Neural progenitor cell (in vitro differentiated cells): Measurements from ENCODE around the gene CAMKK1. TPM values are rescaled to one million over a fixed set of nuclear protein-coding genes. Genes with fewer than 3 reads are reported as not detected.

Experiments used
- DNase-seq: peaks from one replicate; pipeline ENCODE4 v3.0.0-alpha.2; 2016; ENCODE audit warnings: low spot score
- H2AFZ ChIP-seq: fragments of 200-600 bp; sonication (generic); replicated peaks from 2 replicates; pipeline ENCODE4 v1.6.1; 2016; ENCODE audit warnings: antibody characterized with exemption
- H3F3A ChIP-seq: fragments of 200-600 bp; sonication (generic); 2 replicates; pipeline ENCODE4 v1.6.1; 2016; ENCODE audit warnings: antibody characterized with exemption, low read depth
- H3K27ac ChIP-seq: fragments of 200-600 bp; sonication (generic); 2 replicates; pipeline ENCODE4 v1.5.1; 2016; ENCODE audit warnings: mild to moderate bottlenecking
- H3K27me3 ChIP-seq: fragments of 200-600 bp; sonication (generic); 2 replicates; pipeline ENCODE4 v1.6.1; 2016; ENCODE audit warnings: mild to moderate bottlenecking, moderate library complexity
- H3K36me3 ChIP-seq: fragments of 200-600 bp; sonication (generic); 2 replicates; pipeline ENCODE4 v1.5.1; 2016
- H3K4me1 ChIP-seq: fragments of 200-600 bp; sonication (generic); 2 replicates; pipeline ENCODE4 v1.6.1; 2016; ENCODE audit warnings: mixed run types
- H3K4me2 ChIP-seq: fragments of 200-600 bp; sonication (generic); 2 replicates; pipeline ENCODE4 v1.6.1; 2016
- H3K4me3 ChIP-seq: fragments of 200-600 bp; sonication (generic); 2 replicates; pipeline ENCODE4 v1.5.1; 2016
- H3K79me2 ChIP-seq: fragments of 200-600 bp; sonication (generic); 2 replicates; pipeline ENCODE4 v1.6.1; 2016; ENCODE audit warnings: low read depth
- H3K9ac ChIP-seq: fragments of 200-600 bp; sonication (generic); 2 replicates; pipeline ENCODE4 v1.6.1; 2016
- H3K9me3 ChIP-seq: fragments of 200-600 bp; sonication (generic); 2 replicates; pipeline ENCODE4 v1.5.1; 2016; ENCODE audit warnings: low read depth
- H4K20me1 ChIP-seq: fragments of 200-600 bp; sonication (generic); 2 replicates; pipeline ENCODE4 v1.6.1; 2016; ENCODE audit warnings: low read depth
- H3K27ac Mint-ChIP-seq: 3 replicates; pipeline ENCODE4 v1.8.0; 2021; ENCODE audit warnings: mixed read lengths
- H3K27me3 Mint-ChIP-seq: 2 replicates; pipeline ENCODE4 v1.8.0; 2022; ENCODE audit warnings: low read depth, mild to moderate bottlenecking, inconsistent platforms, moderate library complexity, mixed read lengths; ENCODE audit not compliant: insufficient read depth
- H3K36me3 Mint-ChIP-seq: 3 replicates; pipeline ENCODE4 v1.8.0; 2021; ENCODE audit warnings: mixed read lengths
- H3K4me1 Mint-ChIP-seq: 3 replicates; pipeline ENCODE4 v1.8.0; 2021; ENCODE audit warnings: mixed read lengths
- H3K4me3 Mint-ChIP-seq: 3 replicates; pipeline ENCODE4 v1.8.0; 2021; ENCODE audit warnings: mild to moderate bottlenecking, moderate library complexity, mixed read lengths
- H3K9me3 Mint-ChIP-seq: 3 replicates; pipeline ENCODE4 v1.8.0; 2020; ENCODE audit warnings: mixed read lengths
- EZH2 ChIP-seq: fragments of 200-600 bp; sonication (generic); IDR thresholded peaks from 2 replicates; pipeline ENCODE4 v1.6.1; 2017; ENCODE audit warnings: antibody characterized with exemption, mild to moderate bottlenecking, moderate library complexity
- EZH2phosphoT487 ChIP-seq: fragments of 200-600 bp; sonication (generic); IDR thresholded peaks from 2 replicates; pipeline ENCODE4 v1.6.1; 2017; ENCODE audit warnings: antibody characterized with exemption
- total RNA-seq: library from RNA; depleted of rRNA; stranded (reverse); fragments of >200 nt; gene quantifications from 2 replicates; pipeline ENCODE4 v1.2.3, GENCODE V29; 2015; ENCODE audit warnings: low replicate concordance
- TF ChIP-seq, protein P1 (sequence below): fragments of 200-600 bp; sonication (generic); IDR thresholded peaks from 2 replicates; pipeline ENCODE4 v1.5.1; 2017; ENCODE audit warnings: antibody characterized with exemption, mild to moderate bottlenecking

CAMKK1 gene
- total RNA-seq, 1 donor from 2014 or later, result 2.9 TPM

DNA sequence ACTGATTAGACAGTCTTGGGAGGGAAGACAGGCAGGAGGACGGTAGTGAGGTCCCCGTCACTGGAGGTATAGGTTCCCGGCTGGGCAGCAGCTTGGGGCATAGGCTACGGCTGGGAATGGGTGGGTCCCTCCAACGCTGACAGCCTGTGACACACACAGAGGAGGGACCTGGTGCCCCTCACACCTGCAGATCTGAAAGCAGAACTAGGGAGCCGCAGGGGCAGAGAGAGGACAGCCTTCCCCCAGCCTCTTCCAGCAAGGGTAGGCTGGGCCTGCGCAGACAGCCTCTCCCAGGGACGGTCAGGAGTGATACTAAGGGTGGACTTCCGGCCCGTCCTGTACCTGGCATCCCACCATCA, 21.4 kb upstream of the CAMKK1 start:
- Mint-ChIP-seq H3K27me3 (peaks cover 2% of the 10 kb centered on the region), H3K4me3 (no peak overlapping the region), H3K9me3 (no peaks in the 10 kb centered on the region), H3K4me1 (peaks cover 4% of the 10 kb centered on the region), H3K36me3 (no peaks in the 10 kb centered on the region), H3K27ac (peak overlapping the region; percentile 35)
- Histone ChIP-seq H4K20me1 (no peaks in the 10 kb centered on the region), H2AFZ (peak overlapping the region; percentile 78), H3K4me1 (no peaks in the 10 kb centered on the region), H3F3A (no peaks in the 10 kb centered on the region), H3K27me3 (no peaks in the 10 kb centered on the region), H3K4me2 (no peak overlapping the region), H3K36me3 (no peaks in the 10 kb centered on the region), H3K27ac (no peak overlapping the region), H3K9me3 (no peaks in the 10 kb centered on the region), H3K4me3 (no peak overlapping the region), H3K79me2 (no peaks in the 10 kb centered on the region), H3K9ac (no peak overlapping the region)
- no peak for DNase-seq
- TF ChIP-seq EZH2phosphoT487 (no peak), EZH2 (no peak)
- TF ChIP-seq, protein P1, sequence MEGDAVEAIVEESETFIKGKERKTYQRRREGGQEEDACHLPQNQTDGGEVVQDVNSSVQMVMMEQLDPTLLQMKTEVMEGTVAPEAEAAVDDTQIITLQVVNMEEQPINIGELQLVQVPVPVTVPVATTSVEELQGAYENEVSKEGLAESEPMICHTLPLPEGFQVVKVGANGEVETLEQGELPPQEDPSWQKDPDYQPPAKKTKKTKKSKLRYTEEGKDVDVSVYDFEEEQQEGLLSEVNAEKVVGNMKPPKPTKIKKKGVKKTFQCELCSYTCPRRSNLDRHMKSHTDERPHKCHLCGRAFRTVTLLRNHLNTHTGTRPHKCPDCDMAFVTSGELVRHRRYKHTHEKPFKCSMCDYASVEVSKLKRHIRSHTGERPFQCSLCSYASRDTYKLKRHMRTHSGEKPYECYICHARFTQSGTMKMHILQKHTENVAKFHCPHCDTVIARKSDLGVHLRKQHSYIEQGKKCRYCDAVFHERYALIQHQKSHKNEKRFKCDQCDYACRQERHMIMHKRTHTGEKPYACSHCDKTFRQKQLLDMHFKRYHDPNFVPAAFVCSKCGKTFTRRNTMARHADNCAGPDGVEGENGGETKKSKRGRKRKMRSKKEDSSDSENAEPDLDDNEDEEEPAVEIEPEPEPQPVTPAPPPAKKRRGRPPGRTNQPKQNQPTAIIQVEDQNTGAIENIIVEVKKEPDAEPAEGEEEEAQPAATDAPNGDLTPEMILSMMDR, result no peak

GRCh38 chr17:3913531-3914311, 20.9 kb upstream of the CAMKK1 start:
- no peaks in the 10 kb centered on the region for H4K20me1 ChIP-seq
- H3K9me3 ChIP-seq, result no peaks in the 10 kb centered on the region
- peak overlapping the region; percentile 78 for H2AFZ ChIP-seq
- H3K27ac Mint-ChIP-seq, result peak overlapping the region; percentile 57
- H3K36me3 ChIP-seq, result no peaks in the 10 kb centered on the region
- peak; percentile 84 for DNase-seq
- no peaks in the 10 kb centered on the region for H3F3A ChIP-seq
- no peak overlapping the region for H3K9ac ChIP-seq
- no peaks in the 10 kb centered on the region for H3K79me2 ChIP-seq
- no peaks in the 10 kb centered on the region for H3K9me3 Mint-ChIP-seq
- no peak for TF ChIP-seq EZH2
- TF ChIP-seq, protein P1, result peak; percentile 94
- no peaks in the 10 kb centered on the region for H3K27me3 Mint-ChIP-seq
- H3K4me3 ChIP-seq, result no peak overlapping the region
- H3K4me1 ChIP-seq, result no peaks in the 10 kb centered on the region
- H3K4me2 ChIP-seq, result no peak overlapping the region
- H3K27me3 ChIP-seq, result no peaks in the 10 kb centered on the region
- no peaks in the 10 kb centered on the region for H3K36me3 Mint-ChIP-seq
- peaks cover 4% of the 10 kb centered on the region for H3K4me1 Mint-ChIP-seq
- H3K4me3 Mint-ChIP-seq, result no peak overlapping the region
- no peak overlapping the region for H3K27ac ChIP-seq

GRCh38 chr17:3912827-3913226, 20.0 kb upstream of the CAMKK1 start:
- H3K4me1 ChIP-seq, result no peaks in the 10 kb centered on the region
- no peak overlapping the region for H3K9ac ChIP-seq
- H3F3A ChIP-seq, result no peaks in the 10 kb centered on the region
- Mint-ChIP-seq H3K27ac (no peak overlapping the region), H3K27me3 (no peaks in the 10 kb centered on the region), H3K4me1 (peaks cover 4% of the 10 kb centered on the region), H3K4me3 (no peak overlapping the region), H3K9me3 (no peaks in the 10 kb centered on the region), H3K36me3 (no peaks in the 10 kb centered on the region)
- H3K36me3 ChIP-seq, result no peaks in the 10 kb centered on the region
- H3K9me3 ChIP-seq, result no peaks in the 10 kb centered on the region
- DNase-seq, result no peak
- no peaks in the 10 kb centered on the region for H3K27me3 ChIP-seq
- no peaks in the 10 kb centered on the region for H3K79me2 ChIP-seq
- no peak overlapping the region for H3K4me3 ChIP-seq
- no peak overlapping the region for H2AFZ ChIP-seq
- no peak overlapping the region for H3K4me2 ChIP-seq
- no peaks in the 10 kb centered on the region for H4K20me1 ChIP-seq
- TF ChIP-seq, protein P1, result no peak
- TF ChIP-seq EZH2, result no peak
- TF ChIP-seq EZH2phosphoT487, result no peak
- H3K27ac ChIP-seq, result no peak overlapping the region
